ENCODE results near the gene PIK3AP1. TPM values are rescaled to one million over a fixed set of nuclear protein-coding genes. Genes with fewer than 3 reads are reported as not detected.
"Not testable (repeated sequence)": the region's sequence is repeated elsewhere in the genome, so short reads cannot be mapped to it uniquely, and the experiment has no call there.

PIK3AP1 gene
- total RNA-seq, 8 experiments from 2014 or later = 0.23 to 11.8 (median 3.3) TPM

DNA sequence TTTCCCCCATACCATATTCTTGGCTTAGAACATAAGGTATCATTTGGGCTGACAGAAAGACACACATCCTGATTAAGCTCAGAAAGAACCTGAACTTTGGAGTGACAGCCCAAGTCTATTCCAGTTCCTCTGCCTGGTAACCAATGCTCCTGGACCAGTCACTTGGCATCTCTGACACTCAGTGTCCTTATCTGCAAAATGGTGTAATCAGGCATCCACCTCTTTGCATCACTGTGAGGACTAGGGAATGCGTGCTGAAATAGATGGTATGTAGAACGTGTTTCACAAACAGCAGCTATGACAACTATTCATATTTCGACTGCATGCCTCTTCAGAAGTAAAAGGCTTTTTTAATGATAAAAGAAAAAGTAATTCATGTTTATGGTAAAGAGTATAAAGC, 26.2 kb upstream of the PIK3AP1 start:
- no peak for ATAC-seq (replicated peaks in 6 of 8)
- Histone ChIP-seq H3K27ac (no peak overlapping the region), H3K4me3 (no peak overlapping the region), H3K4me1 (replicated peaks in 1 of 2) (no peaks in the 10 kb centered on the region)
- 60 to 100% (median 75%) methylated on average over 1 to 3 of the region's 3 CpGs; no CpG with 5 or more reads in 3 of the 10 experiments for WGBS, 10 experiments
- in situ Hi-C loops (cut with MboI; ENCODE audit: low pct_unique_long_range_greater_than_20kb in 2 of 9, low sequenced_read_pairs in 9 of 9, unreplicated experiment in 9 of 9) = loop anchor here in 1 of 9 experiments (25.0 kb wide), 1 partner anchor 109 kb away; no protein-coding TSS in a partner anchor

DNA sequence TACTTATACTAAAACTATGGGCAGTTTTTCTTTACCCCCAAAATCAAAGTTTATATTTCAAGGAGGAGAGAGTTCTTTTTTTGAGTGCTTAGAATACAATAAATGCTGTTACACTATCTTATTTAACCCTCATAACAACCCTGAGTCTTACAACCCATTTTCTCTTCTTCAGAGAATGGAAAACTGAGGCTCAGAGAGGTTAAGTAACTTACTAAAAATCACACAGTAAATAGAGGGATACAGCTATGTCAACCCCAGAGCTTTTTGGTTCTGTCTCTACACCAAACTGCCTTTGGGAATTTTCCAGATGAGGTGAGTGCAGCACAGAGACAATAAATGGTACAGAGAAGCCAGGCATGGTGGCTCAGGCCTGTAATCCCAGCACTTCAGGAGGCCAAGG, 25.6 kb upstream of the PIK3AP1 start:
- Histone ChIP-seq H3K4me3 (no peak overlapping the region), H3K27ac (no peak overlapping the region), H3K4me1 (replicated peaks in 1 of 2) (no peaks in the 10 kb centered on the region)
- no peak for ATAC-seq (replicated peaks in 6 of 8)
- in situ Hi-C loops (cut with MboI; ENCODE audit: low pct_unique_long_range_greater_than_20kb in 2 of 9, low sequenced_read_pairs in 9 of 9, unreplicated experiment in 9 of 9) = loop anchor here in 1 of 9 experiments (25.0 kb wide), 1 partner anchor 109 kb away; no protein-coding TSS in a partner anchor

DNA sequence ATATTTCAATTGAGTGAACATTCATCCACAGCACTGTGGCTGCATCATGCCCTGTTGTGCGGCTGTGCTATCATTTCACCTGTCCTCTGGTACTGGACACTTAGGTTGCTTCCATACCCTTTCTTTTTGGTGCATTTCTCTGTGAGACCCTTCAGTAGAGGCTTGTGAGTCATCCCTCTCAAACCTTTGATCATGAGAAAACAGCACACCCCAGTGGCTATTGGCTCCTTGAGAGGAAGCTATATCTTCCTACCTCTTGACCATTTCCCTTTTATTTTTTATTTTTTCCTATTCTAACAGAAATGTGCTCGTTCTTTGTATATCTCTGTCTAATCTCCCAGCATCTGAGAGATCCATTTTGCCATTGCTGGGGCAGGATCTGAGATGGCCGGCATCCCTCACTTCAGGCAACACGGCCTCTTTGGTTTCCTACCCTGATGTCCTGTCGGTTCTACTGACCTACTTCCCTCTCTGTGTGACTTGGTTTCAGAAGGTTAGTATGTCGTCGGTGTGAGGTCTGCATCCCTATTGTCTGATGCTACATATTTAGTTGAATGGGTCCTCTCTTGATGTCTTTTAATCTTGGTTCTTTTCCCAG, 23.8 kb upstream of the PIK3AP1 start:
- Histone ChIP-seq H3K4me3 (no peak overlapping the region), H3K27ac (no peak overlapping the region), H3K4me1 (replicated peaks in 1 of 2) (no peaks in the 10 kb centered on the region)
- ATAC-seq (replicated peaks in 6 of 8) = peak; percentile 48 to 85 (median 65)
- in situ Hi-C loops (cut with MboI; ENCODE audit: low pct_unique_long_range_greater_than_20kb in 2 of 9, low sequenced_read_pairs in 9 of 9, unreplicated experiment in 9 of 9) = loop anchor here in 1 of 9 experiments (25.0 kb wide), 1 partner anchor 107 kb away; no protein-coding TSS in a partner anchor
- 20 to 90% (median 68%) methylated on average over 2 to 7 of the region's 7 CpGs for WGBS, 10 experiments

DNA sequence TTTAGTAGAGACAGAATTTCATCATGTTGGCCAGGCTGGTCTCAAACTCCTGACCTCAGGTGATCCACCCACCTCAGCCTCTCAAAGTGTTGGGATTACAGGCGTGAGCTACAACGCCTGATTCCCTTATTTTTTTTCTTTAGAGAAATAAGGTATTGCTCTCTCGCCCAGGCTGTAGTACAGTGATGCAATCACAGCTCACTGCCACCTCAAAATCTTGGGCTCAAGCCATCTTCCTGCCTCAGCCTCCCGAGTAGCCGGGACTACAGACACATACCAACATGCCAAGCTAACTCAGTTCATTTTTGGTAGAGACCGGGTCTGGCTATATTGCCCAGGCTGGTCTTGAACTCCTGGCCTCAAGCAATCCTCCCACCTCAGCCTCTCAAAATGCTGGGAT, 21.2 kb upstream of the PIK3AP1 start:
- H3K4me1 ChIP-seq (replicated peaks in 1 of 2); H3K4me3 ChIP-seq; H3K27ac ChIP-seq; ATAC-seq (replicated peaks in 6 of 8): not testable (repeated sequence)
- in situ Hi-C loops (cut with MboI; ENCODE audit: low pct_unique_long_range_greater_than_20kb in 2 of 9, low sequenced_read_pairs in 9 of 9, unreplicated experiment in 9 of 9) = loop anchor here in 1 of 9 experiments (25.0 kb wide), 1 partner anchor 104 kb away; no protein-coding TSS in a partner anchor
- 75 to 100% (median 87%) methylated on average over 1 to 5 of the region's 6 CpGs; no CpG with 5 or more reads in 3 of the 10 experiments for WGBS, 10 experiments

DNA sequence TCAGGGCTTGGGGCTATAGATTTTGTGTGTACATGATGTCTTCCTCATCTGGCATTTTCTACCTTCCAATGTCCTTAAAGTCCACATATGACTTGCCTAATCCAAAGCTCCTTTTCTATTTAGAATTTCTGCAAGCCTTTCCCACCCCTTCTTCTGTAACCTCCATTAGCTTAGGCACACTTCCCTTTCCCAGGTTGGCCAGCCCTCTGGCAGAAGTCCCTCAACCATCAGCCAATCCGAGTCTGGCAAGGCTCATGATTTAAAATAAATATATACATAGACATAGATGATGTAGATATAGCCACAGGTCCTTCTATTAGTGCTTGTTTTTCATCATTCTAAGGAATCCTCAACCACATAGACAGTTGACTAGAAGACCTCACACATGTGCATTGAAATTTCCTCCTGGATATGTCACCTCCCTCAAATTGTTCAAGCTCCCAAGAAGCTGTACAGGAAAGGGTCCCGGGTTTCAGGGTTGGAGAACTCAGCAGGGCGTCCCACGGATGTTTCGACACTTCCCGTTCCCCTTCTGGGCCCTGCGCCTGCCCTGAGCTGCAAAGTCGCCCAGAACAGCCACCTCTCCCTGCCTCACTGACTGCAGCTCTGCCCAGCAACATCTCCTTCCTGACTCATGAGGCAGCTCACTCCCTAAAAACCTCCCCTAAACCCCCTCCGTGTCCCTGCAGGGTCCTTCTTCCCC, 20.4 kb upstream of the PIK3AP1 start:
- H3K4me1 ChIP-seq (replicated peaks in 1 of 2) = no peaks in the 10 kb centered on the region
- peak in 1 of 8 experiments; percentile 32 for ATAC-seq (replicated peaks in 6 of 8)
- no peak overlapping the region for H3K27ac ChIP-seq
- in situ Hi-C loops (cut with MboI; ENCODE audit: low pct_unique_long_range_greater_than_20kb in 2 of 9, low sequenced_read_pairs in 9 of 9, unreplicated experiment in 9 of 9) = loop anchor here in 1 of 9 experiments (25.0 kb wide), 1 partner anchor 103 kb away; no protein-coding TSS in a partner anchor
- 22 to 100% (median 70%) methylated on average over 1 to 7 of the region's 9 CpGs; no CpG with 5 or more reads in 3 of the 10 experiments for WGBS, 10 experiments
- H3K4me3 ChIP-seq = no peak overlapping the region

DNA sequence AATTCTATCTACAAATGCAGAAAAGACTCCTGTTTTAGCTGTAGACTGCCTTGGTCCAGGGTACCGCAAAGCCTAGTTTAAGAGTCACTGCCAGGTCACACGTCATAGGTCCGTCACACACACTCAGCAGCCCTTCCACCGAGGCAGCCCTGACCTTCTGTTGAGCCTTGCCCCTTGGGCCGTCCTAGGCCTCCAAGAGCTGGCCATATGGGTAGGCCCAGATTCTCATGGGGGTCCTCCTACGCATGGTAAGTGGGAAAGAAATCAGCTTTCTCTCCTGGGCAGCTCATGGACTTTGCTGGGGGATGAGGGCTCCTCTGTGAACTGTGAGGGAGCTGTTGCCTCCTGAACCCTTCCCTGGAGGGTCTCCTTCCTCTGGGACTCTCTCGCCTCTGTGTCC, 19.8 kb upstream of the PIK3AP1 start:
- Histone ChIP-seq H3K27ac (no peak overlapping the region), H3K4me3 (no peak overlapping the region), H3K4me1 (replicated peaks in 1 of 2) (no peaks in the 10 kb centered on the region)
- in situ Hi-C loops (cut with MboI; ENCODE audit: low pct_unique_long_range_greater_than_20kb in 2 of 9, low sequenced_read_pairs in 9 of 9, unreplicated experiment in 9 of 9) = loop anchor here in 1 of 9 experiments (25.0 kb wide), 1 partner anchor 103 kb away; no protein-coding TSS in a partner anchor
- ATAC-seq (replicated peaks in 6 of 8) = no peak
- 40 to 100% (median 90%) methylated on average over 1 to 3 of the region's 7 CpGs; no CpG with 5 or more reads in 3 of the 10 experiments for WGBS, 10 experiments

DNA sequence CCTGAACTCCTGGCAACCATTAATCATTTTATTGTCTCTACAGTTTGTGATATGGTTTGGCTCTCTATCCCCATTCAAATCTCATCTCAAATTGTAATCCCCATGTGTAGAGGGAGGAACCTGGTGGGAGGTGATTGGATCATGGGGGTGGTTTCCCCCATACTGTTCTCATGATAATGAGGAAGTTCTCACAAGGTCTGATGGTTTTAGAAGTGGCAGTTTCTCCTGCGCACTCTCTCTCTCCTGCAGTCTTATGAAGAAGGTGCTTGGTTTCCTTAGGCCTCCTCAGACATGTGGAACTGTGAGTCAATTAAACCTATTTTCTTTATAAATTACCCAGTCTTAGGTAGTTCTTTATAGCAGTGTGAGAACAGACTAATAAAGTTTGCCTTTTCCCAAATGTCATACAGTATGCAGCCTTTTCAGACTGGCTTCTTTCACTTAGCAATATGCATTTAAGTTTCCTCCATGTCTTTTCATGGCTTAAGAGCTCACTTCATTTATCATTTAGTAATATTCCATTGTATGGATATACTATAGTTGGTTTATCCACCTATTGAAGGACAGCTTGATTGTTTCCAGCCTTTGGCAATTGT, 17.1 kb upstream of the PIK3AP1 start:
- WGBS, 10 experiments = 80 to 100% (median 92%) methylated on average over 1 of the region's 1 CpG; no CpG with 5 or more reads in 6 of the 10 experiments
- not testable (repeated sequence) for H3K4me1 ChIP-seq (replicated peaks in 1 of 2); H3K4me3 ChIP-seq; H3K27ac ChIP-seq; ATAC-seq (replicated peaks in 6 of 8)
- in situ Hi-C loops (cut with MboI; ENCODE audit: low pct_unique_long_range_greater_than_20kb in 2 of 9, low sequenced_read_pairs in 9 of 9, unreplicated experiment in 9 of 9) = loop anchor here in 1 of 9 experiments (25.0 kb wide), 1 partner anchor 100 kb away; no protein-coding TSS in a partner anchor

DNA sequence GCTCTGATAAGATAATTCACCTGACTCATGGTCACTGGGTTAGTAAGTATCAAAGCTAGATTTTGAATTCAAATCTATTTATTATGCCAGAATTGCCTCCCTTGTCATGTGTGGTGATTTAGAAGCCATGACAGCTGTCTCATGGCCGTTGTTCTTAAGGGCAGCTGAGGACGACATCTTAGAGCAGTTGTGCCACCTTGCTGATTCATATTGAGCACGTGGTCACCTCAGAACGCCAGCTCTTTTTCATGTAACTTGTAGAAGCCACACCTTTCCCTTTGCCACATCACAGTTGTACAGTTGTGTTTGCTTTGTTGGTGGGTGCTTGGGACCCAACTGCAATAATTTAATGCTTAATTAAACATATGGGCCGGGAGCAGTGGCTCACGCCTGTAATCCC, 4.3 kb upstream of the PIK3AP1 start:
- Histone ChIP-seq H3K4me3 (no peak overlapping the region), H3K4me1 (replicated peaks in 1 of 2) (peaks cover 0 to 3% of the 10 kb centered on the region in 2 donors), H3K27ac (no peak overlapping the region)
- WGBS, 10 experiments = 40 to 95% (median 80%) methylated on average over 1 to 6 of the region's 6 CpGs
- in situ Hi-C loops (cut with MboI; ENCODE audit: low pct_unique_long_range_greater_than_20kb in 2 of 9, low sequenced_read_pairs in 9 of 9, unreplicated experiment in 9 of 9) = loop anchor here in 1 of 9 experiments (25.0 kb wide), 1 partner anchor 87 kb away; no protein-coding TSS in a partner anchor
- no peak for ATAC-seq (replicated peaks in 6 of 8)

DNA sequence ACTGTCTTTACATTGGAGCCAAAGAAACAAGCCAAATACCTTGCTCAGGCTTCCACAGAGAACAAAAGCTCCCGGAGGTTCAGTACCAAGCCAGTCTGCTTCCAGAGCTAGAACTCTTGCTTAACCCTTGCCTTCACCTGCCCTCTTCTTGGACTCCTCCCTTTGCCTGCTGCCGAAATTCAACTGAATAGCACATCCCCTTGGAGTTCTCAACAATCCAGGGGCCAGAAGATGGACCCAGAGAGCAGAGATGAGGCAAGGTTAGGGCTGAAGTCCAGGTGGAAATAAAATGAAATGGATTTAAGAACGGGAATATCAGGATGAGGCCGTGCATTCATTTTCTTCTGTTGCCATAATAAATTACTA, 876 bp upstream of the PIK3AP1 start:
- WGBS, 10 experiments = 36 to 100% (median 66%) methylated on average over 1 to 4 of the region's 4 CpGs; no CpG with 5 or more reads in 2 of the 10 experiments
- H3K4me1 ChIP-seq (replicated peaks in 1 of 2) = peaks cover 0 to 3% of the 10 kb centered on the region in 2 donors
- no peak overlapping the region for H3K27ac ChIP-seq
- in situ Hi-C loops (cut with MboI; ENCODE audit: low pct_unique_long_range_greater_than_20kb in 2 of 9, low sequenced_read_pairs in 9 of 9, unreplicated experiment in 9 of 9) = no loop called here
- H3K4me3 ChIP-seq = peak overlapping the region in 3 of 5 donors; percentile 36 to 60 (median 42)
- peak in 1 of 8 experiments; percentile 6 for ATAC-seq (replicated peaks in 6 of 8)

DNA sequence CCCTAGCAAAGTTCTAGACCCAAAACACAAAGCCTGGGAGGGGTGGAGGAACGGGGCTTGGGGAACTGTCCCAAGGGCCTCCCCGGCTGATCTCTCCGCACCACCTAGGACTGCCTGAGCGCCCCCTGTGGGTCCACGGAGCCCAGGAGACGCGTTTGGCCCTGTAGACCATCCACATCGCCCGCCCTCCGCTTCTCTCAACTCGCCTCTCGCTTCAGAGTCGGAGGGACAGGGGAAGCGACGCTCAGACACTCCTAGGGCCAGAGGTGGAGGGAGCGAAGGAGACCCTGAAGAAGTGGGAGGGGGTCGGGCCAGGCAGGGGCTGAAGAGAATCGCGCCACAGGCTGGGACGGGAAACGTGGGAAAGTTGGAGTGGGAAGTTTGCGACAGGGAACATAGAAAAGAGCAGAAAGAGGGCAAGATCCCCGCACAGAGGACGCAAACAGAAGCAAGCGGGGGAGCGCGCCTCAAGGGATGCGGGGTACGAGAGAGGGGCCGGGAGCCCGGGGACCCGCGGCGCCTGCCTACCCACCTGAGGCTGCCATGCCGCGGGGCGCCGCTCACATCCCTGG, 378 bp downstream of the PIK3AP1 start:
- peak overlapping the region; percentile 32 to 60 (median 41) for H3K4me3 ChIP-seq
- no peak overlapping the region for H3K27ac ChIP-seq
- 0 to 13% (median 8%) methylated on average over 1 to 8 of the region's 38 CpGs; no CpG with 5 or more reads in 7 of the 10 experiments for WGBS, 10 experiments
- peaks cover 0 to 3% of the 10 kb centered on the region in 2 donors for H3K4me1 ChIP-seq (replicated peaks in 1 of 2)
- in situ Hi-C loops (cut with MboI; ENCODE audit: low pct_unique_long_range_greater_than_20kb in 2 of 9, low sequenced_read_pairs in 9 of 9, unreplicated experiment in 9 of 9) = no loop called here
- ATAC-seq (replicated peaks in 6 of 8) = peak; percentile 14 to 85 (median 38)

DNA sequence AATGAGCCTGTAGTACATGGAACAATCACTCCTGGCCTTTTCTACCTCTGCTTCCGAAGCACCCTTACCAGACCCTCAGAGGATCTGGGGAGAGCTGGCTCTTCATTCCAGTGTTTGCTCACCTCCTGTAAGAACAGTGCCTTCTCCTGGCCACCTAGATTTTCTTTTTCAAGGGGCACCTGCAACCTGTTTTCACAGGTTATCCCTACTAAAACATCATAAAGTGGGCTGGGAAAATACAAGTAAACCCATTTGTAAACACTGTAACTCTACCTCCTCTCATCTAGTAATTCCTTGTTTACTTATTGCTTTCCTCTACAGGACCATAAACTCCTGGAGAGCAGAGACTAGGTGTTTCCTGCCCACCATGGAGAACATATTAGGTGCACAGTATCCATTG, 1.1 kb downstream of the PIK3AP1 start:
- no peak for ATAC-seq (replicated peaks in 6 of 8)
- no peak overlapping the region for H3K27ac ChIP-seq
- in situ Hi-C loops (cut with MboI; ENCODE audit: low pct_unique_long_range_greater_than_20kb in 2 of 9, low sequenced_read_pairs in 9 of 9, unreplicated experiment in 9 of 9) = no loop called here
- H3K4me1 ChIP-seq (replicated peaks in 1 of 2) = peaks cover 0 to 3% of the 10 kb centered on the region in 2 donors
- H3K4me3 ChIP-seq = no peak overlapping the region
- whole genome bisulfite sequencing, 10 experiments = 60 to 100% (median 100%) methylated on average over 1 of the region's 1 CpG; no CpG with 5 or more reads in 7 of the 10 experiments

DNA sequence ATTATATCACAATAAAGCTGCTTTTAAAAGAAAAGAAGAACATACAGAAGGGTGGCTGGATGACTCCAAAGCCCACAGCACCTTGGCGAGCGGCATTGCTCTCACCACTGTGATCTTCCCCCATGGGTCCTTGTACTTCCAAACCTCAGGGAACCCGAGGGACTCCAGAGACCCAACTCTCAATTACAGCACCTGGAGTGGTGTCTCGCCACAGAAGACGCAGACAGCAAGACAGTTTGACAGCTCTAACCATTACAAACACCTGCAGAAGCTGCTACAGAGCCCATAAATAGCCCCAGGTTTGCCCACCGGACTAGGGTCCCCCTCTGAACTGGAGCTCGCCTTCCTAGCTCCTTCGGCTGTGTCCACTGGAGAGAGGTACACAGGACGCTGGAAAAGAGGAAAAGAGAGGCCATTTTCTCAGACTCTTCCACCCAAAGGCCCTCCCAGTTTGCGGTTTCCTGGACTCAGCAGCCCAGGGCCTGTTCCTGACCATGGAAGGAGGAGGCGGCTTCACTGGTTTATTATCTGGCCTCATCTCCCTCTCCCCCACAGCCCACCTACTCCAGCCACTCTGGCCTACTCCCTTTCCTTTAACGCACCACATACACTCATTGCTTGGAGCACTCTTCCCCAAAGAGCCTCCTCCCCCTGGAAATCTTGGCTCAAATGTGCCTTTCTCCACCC, 1.9 kb downstream of the PIK3AP1 start:
- Histone ChIP-seq H3K4me1 (replicated peaks in 1 of 2) (peaks cover 0 to 3% of the 10 kb centered on the region in 2 donors), H3K27ac (no peak overlapping the region), H3K4me3 (no peak overlapping the region)
- in situ Hi-C loops (cut with MboI; ENCODE audit: low pct_unique_long_range_greater_than_20kb in 2 of 9, low sequenced_read_pairs in 9 of 9, unreplicated experiment in 9 of 9) = no loop called here
- no peak for ATAC-seq (replicated peaks in 6 of 8)
- 65 to 100% (median 91%) methylated on average over 2 to 8 of the region's 12 CpGs; no CpG with 5 or more reads in 2 of the 10 experiments for WGBS, 10 experiments
